Activated naive CD4-positive, alpha-beta T cell treated with anti-CD3 and anti-CD28 coated beads, Interleukin-2, amount 50 U/mL, for 16 hours (primary cell): Measurements from ENCODE around the gene IL2RA.
"Not testable (repeated sequence)": the region's sequence is repeated elsewhere in the genome, so short reads cannot be mapped to it uniquely, and the experiment has no call there.

Experiments used
- DNase-seq: peaks from one replicate; pipeline ENCODE4 v3.0.0-alpha.2; 2020

Gene IL2RA

DNA sequence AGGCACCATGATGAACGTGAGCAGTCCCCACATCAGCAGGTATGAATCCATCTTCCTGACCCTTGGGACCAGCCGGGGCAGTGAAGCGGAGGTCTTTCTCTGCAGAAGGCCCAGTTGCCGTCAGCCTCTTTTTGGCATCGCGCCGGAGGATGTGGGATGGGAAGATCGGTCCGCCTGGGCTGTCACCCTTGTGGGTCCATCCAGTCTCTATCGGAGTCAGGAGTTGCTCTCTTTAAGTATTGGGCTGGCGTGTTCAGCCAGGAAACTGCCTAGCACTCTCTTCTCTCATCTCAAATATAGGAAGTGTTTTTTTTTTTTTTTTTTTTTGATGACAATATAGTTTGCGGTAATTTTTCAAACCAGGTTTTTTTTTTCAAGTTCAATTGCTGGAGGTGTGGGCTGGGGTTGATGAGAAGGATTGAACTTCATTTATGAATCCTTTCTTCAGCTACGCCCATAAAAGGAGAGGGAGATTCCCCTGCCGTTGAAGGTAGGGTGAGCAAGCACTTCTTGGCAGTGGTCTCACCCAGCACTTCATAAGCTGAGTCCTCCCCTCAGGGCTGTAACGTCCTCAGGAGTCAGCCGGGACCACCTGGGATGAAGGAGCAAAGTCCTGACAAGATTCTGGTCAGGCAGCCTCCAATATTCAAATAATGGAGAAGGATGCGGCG is at the start of gene IL2RA:
Gene IL2RA, minus strand, starts transcription at position 267 of the 671 bp plus-strand sequence. Its CDS starts 216 bp downstream, at position 51.
- DNase-seq, result peak; percentile 69

DNA sequence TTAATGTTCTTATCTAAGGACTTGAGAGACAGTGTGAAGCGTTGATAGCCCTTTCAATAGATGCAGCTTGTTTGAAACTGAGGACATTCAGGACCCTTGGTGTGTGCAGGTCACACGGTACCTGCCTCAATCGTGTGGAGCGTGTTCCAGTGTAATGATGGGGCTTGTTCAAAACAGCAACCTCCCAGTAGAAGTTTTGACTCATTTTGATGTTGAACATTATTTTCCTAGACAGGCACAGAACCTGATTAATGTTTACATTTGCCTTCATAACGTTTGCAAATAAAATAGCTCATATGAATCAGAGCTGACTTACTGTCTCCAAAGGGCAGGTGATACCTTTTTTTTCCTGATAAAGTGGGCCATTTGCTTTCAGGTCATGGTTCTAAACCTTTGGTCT is 48.0 kb upstream of the IL2RA start:
- no peak for DNase-seq

DNA sequence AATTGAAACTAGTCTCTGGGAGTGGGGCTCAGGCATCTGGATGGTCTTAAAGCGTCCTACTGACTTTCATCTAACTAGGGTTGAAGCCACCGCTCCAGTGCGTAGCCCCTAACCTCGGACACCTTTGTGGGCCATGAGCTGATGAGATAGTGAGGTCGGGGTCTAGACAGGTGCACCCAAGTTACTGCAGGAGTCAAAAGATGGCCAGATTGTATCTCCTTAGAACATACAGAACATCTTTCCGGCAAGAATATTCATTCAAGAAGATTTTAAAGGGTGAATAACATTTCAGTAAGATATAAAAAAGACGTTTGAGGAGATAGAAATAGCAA is 47.2 kb upstream of the IL2RA start:
- no peak for DNase-seq

DNA sequence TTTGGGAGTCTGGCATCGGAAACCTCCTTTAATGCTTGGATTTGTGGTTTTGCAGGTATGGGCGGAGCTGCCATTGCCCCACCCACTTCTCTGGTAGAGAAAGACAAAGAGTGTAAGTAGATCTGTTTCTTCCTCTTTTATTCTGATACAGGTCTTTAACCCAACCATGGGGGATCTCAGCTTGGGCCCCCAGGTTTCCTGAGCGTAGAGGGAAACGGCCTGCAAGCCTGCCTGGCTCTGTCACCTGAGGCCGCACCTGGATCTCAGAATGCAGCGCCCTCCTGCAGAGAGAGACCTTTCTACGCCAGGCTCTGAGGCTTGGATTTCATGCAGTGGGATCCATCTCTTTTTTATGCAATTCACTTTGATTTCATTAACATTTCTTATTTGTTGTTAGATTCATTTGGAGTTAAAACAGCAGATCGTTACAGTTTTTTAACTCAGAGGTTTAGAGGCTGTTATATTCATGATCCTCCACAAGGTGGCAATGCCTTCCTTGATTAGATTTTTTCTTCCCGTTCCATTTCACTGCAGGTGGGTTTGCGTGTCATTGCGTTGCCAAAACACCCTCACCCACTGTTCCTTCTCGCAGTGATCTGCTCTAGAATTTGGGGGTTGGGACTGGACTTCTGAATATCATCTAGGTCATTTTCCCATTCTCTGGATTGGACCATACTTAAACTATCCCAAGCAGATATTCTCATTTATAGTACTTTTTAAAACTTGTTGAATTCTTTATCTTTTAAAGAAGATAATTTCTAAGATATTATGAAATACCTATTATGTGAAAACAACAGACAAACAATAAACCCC is 46.7 kb upstream of the IL2RA start:
- no peak for DNase-seq

DNA sequence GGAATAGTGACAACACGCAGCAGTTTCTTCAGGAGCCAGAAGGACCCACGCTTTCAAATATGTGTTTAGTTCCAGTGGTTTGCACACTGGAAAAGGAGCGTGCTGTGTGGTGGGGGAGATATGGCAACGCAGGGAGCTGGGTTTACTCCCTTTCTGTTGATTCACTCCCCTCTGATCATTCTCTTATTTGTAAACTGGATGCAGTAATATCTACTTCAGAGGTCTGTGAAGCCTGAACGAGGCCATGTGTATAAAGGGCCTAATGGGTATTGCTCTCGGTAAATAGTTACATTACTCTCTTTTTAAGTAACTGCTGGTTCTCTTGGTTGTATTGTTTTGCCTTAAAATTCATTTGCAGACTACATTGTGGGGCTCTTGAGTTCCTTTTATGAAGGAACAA is 45.9 kb upstream of the IL2RA start:
- DNase-seq, result no peak

DNA sequence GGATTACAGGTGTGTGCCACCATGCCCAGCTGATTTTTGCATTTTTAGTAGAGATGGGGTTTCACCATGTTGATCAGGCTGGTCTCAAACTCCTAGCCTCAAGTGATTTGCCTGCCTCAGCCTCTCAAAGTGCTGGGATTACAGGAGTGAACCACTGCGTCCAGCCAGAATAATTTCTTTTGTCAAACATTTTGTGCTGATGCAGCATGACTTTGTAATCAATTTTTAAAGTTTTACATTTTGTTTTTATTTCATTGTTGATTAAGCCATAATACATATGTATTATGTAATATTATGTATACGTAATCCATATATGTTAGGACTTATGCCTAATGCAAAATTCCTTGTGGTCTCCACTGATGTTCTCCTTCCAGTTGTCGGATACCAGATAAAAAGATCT is 45.4 kb upstream of the IL2RA start:
- not testable (repeated sequence) for DNase-seq

DNA sequence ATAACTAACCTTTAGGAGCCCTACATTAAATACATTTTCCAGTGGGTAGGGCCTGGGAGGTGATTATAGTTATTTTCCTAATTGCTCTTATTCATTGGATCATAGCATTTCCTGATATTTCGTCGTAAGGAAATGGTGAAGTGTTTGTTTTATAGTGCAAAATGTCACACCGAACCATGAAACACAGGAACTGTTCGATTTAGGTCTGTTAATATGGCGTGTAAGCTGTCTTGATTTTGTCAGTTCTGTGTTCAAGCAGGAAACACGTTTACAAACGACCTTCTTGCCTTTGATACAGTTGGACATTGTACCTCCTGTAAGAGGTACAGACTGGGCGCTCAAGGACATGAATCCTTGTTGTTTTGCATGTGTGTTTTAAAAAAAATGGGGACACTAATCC is 41.4 kb upstream of the IL2RA start:
- DNase-seq, result no peak

DNA sequence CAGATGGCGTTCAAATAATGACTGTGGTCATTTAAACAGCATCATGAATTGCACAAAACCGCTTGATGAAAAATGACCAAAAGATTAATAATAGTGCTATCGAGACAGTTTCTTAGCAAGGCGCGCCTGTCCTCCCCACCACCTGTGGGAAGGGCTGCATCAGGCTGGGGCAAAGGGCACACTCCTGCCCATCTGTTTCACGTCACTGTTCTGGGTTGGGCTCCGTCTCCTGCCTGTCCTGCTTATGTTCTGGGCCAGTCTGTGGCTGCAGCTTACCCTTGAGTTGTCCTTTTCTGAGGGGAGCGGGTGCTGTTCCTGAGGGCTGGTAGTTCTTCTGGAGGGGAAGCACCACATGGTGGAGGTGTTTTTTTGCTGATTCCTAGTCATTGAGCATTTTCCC is 40.0 kb upstream of the IL2RA start:
- no peak for DNase-seq

DNA sequence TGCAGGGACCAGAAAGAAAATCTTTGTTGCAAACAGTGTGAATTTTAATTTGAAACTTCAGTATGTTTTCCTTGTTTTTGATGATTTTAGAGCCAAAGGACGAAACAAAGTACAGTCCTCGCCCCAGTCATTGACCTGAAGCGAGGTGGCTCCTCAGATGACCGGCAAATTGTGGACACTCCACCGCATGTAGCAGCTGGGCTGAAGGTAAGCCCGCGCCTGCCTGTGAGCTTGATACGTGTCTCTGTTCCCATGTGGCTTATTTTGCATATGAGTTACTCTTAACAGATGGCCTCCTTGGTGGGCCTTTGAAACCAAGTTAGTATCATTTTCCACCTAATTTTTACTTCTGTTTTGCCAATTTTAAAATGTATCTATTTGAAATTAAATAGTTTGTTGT is 39.0 kb upstream of the IL2RA start:
- no peak for DNase-seq

DNA sequence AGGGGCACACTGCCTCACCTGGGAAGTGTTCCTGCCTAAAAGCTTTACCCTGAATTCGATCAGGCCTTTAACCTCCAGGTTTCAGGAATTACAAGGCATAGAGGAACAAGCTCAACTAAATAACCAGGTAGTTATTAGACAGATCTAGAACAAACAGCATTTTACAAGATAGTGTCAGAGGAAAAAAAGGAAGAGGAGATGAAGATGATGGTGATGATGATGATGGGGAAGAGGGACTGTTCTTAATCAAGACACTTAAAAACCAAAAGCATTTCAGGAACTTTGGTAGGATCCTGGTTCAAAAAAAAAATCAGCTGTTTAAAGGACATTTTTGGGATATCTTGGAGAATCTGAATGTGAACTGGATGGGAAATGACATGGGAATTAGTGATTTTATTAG is 38.2 kb upstream of the IL2RA start:
- no peak for DNase-seq

DNA sequence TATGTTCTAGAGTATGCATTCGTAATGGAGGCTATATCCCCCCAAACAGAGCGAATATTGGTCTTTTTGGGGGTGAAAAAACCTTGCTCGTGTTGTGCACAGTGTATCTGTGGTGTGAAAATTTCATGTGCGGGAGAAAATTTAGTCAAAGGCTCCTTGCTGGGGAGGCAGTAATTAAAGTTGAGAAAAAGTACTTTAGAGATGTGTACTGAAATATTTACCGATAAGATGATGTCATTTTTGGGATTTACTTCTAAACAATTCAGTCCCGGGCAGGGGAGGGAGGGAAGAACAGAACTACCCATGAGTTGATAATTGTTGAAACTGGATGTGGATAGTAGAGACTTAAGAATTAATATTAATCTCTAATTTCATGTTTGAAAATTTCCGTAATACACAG is 36.0 kb upstream of the IL2RA start:
- DNase-seq, result no peak

DNA sequence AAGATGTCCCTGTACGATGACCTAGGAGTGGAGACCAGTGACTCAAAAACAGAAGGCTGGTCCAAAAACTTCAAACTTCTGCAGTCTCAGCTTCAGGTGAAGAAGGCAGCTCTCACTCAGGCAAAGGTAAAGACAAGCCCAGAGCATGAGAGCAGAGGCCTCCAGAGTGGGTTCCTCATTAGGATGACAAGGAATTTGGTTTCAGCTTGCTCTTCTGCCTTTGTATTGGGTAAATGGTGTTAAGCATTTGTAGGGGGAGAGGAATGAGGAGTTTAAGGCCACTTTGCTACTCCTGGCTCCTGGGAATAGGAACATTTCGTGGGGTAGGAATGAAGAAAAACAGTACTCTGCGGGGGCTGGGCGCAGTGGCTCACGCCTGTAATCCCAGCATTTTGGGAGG is 34.9 kb upstream of the IL2RA start:
- DNase-seq, result no peak

DNA sequence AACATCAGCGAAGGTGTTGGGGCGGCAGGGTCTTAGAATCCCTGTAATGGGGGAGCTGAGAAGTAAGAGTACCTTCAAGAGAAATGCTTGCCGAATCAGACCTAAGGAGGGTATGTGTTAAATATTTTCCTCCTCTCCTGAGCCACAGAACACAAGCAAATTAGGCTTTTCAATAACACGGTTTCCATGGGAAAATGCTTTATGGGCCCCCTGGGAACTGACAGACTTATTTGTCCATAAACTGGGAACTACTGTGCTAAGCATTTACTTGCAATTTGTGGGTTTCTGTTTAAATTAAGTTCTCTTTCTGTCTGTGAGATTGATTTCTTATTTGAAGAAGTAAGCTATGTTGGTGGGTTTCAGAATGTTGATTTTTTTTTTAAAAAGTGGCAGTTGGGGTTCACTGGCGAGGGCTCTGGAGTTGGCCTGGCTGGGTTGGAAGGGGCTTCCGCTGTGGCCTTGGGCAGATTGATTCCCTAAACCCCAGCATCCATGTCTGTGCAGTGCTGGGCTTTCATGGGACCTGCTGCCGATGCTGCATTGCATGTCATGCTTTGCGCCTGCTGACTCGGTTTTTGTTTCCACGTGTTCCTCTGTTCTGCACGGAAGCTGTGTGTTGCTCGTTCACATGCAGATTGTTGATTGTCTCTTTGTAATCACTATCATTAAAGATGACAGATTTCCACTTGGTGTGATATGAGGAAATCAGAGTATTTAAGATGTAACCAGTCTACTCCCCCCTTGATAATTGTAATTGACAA is 33.8 kb upstream of the IL2RA start:
- DNase-seq, result no peak

DNA sequence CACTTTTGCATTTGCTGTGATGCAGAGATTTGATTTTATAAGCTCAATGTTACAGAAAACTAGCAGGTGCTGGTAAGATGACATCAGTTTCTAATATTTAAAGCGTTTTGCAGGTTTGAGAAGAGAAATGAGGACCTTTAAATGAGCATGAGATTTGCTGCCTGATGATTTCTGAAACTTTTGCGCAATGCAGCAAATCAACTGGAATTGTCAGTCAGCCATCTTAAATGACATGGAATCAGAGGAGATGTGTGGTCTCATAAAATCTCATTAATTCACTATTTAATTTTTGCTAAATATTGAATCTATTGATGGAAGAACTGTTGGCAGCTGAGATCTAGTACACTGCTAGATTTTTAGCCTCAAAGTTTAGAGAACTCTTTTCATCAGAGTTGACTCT is 30.6 kb upstream of the IL2RA start:
- no peak for DNase-seq

DNA sequence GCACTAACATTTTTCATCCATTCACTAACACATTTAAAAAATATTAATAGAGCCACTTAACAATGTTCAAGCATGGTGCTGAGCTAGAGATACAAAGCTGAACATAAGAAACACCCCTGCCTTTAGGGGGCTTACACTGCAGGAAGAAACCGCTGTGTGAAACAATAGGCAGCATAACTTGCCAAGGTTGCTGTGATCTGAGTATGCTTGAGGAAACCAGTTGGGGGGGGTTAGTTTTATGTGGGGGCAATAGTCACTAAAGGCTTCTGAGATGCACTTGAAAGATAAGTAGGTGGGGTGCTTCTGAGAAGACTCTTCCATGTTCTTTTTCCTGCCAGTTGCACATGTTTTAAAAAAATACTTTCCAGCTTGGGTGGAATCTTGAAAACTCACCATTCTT is 29.5 kb upstream of the IL2RA start:
- DNase-seq, result no peak

DNA sequence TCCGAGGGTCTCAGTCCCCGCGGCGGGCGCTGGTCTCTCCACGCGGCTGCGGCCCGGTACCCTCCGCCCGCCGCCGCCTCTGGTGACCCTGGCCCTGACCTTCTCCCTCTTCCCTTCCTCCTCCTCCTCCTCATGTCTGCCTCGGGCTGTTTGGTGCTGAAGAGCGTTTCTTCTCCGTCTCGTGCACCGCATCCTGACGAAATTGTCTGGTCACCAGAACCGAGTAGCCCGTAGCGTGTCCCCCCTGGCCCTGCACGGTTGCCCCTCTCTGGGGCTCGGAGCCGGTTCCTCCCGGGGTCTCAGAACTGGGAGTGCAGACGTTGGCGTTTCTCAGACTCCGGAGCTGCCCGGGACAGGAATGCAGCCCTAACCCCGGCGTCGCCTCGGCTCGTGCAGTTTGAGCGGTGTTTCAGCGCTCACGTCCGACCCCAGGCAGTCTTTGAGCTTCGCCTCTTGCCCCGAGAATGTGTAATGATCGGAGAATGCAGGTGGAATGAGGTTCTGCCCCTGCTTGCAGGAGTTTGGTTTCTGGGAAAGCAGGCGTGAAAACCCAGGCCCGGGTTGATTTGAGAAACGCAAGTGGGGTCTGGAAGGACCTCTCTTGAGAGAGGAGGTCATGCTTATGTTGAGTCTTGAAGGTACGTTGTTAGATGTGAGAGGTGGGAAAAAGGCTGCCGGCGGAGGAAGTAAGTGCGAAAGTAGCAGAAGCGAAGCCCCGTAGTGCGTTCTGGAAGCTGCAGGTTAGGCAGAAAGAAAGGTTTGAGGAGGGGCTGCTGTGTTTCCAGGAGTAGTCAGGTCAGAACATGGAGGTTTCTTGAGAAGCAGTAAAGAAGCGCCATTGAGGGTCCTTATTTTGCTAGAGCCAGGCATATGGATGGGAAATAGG is 27.4 kb upstream of the IL2RA start:
- DNase-seq, result peak; percentile 29

DNA sequence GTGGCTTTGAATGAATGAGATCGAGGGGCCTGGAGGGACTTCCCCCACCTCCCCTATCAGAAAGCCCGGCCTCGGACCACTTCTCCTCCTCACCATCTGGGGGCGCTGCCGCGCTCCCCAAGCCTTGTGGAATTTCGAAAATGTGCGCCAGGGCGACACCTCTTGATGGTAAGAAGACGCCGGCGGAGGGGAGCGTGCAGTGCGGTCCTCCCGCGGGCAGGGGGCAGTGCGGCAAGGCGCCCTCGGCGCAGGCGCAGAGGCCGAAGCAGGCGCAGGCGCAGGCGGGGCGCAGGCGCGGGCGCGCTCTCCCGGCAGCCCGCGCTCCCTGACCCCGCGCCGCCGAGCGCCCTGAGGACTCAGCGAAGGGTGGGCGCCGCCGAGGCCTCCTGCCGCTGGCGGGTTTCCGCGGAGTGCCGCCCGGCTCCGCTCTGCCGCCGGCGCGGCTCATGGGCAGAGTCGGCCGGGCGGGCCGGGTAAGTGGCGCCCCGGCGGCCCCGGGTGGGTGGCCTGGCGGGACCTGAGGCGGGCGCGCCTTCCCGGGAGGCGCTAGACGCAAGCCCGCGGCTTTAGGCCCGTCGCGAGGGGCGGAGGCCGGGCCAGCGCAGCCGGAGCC is 26.7 kb upstream of the IL2RA start, which contains the start of gene RBM17:
Gene RBM17, plus strand, starts transcription at position 314 of the 613 bp plus-strand sequence. CDS start 8,032 bp downstream, outside the sequence.
- DNase-seq, result peak; percentile 95

DNA sequence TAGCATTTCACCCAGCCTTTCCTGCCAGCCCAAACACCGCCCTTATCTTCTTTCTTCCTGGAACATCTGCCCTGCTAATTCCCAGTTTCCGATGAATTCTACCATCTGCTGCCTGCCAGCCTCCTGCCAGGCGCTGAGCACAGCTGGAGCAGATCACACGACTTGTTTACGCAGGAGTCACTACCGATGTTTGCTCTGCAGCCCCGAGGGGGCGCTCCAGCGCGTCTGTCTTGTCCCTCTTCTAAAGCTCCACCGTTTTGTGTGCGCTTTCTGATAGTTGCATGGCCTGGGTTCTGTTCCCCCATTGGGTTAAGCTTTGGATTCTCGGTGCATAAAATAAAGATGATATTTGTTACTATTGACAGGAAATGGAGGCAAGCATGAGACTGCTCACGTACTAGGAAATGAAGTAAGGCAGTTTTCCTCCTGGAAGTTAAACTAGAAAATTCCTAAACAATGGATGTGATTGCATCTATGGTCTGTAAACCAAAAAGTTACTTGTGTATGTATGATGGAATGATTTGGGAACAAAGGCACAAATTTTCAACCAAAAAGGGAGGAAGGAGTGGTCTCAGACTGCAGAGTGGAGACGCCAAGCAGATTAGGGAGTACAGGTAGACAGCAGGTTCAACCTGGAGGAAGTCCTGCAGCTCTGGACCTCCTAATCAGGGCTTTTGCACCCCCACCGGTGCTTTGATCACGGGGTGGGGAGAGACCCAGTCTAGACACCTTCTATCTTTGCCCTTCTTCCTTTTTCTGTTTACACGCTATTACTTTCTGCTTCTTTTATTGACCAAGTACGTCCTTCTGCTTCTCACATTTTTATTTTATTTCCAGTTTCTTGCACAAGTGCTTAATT is 24.4 kb upstream of the IL2RA start:
- peak; percentile 89 for DNase-seq

DNA sequence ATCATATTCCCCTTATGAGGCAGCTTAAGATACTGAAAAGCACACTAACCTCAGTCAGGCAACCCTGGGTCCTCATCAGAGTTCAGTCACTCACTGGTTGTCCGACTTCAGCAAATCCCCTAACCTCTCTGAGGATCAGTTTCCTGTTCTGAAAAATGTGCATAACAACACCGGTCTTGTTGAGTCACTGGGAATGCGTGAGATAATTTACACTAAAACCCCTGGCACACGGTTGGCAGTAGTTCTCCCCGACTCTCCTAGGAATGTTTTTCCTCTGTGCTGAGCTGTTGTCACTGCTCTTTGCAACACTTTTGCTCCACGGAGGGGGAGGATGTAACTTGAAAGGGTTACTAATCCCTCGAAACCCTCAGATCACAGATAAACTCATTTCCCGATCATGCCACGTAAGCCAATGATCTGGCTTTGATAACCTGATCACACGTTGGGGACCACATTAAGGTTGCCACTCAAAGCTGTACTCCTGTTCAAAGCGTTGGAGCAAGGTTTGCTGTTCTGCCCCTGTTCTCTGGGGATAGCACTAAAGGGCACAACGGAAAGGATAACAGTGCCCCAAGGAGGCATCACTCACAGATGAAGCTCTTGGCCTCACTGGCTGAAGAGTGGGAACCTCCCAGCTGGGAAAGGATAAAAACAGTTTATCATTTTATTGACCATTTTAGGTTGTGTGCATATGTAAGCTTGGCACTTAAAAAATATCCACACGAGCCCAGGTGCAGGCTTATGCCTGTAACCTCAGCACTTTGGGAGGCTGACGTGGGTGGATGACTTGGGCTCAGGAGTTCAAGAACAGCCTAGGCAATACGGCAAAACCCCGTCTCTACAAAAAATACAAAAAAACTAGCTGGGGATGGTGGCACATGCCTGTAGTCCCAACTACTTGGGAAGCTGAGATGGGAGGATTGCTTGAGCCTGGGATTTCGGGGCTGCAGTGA is 21.6 kb upstream of the IL2RA start:
- peak; percentile 68 for DNase-seq
